A549 (cell line): ENCODE results near the gene IMPG1. TPM values are rescaled to one million over a fixed set of nuclear protein-coding genes. Genes with fewer than 3 reads are reported as not detected.

ENCODE experiments used
- ATAC-seq, 2 experiments: fragments of 200-7000 bp in 1 of 2; fragments of >200 bp in 1 of 2; cut with Nextera tagmentation in 1 of 2; cut with Tn5 transposase in 1 of 2; 3 replicates each; pipeline versions ENCODE4 v1.8.0 to v1.9.1; 2018 to 2020; ENCODE audit warnings: mild to moderate bottlenecking in 1 of 2, moderate library complexity in 1 of 2
- CTCF ChIA-PET: fragments of 300-600 bp; sonication (Branson Sonifier 250); formaldehyde crosslinking; extraction: SDS; loops from one replicate; lab custom pipeline; 2021; ENCODE audit warnings: antibody characterized with exemption, inconsistent platforms; lab: Yijun Ruan, JAX
- POLR2A ChIA-PET: fragments of 350-600 bp; formaldehyde crosslinking; extraction: SDS; loops from one replicate; lab custom pipeline; 2021; ENCODE audit warnings: antibody characterized with exemption, inconsistent platforms; lab: Yijun Ruan, JAX
- DNase-seq, 2 experiments: peaks; one replicate each; pipeline versions ENCODE4 v3.0.0 to v3.0.0-alpha.2; 2011 to 2016; ENCODE audit warnings: low read depth in 1 of 2, low spot score in 1 of 2
- FAIRE-seq: peaks from 2 replicates; lab custom pipeline; 2011; peaks lifted over from hg19 to GRCh38; lab: Jason Lieb, UNC
- H3K27ac ChIP-seq, 2 experiments: fragments of >200 bp; sonication (Bioruptor Twin); formaldehyde crosslinking; 3 replicates each; pipeline ENCODE4 v1.5.1; 2016 to 2017
- H3K4me1 ChIP-seq: fragments of >200 bp; sonication (Bioruptor Twin); formaldehyde crosslinking; 3 replicates; pipeline ENCODE4 v1.6.1; 2016
- H3K4me2 ChIP-seq: fragments of >200 bp; sonication (Bioruptor Twin); formaldehyde crosslinking; 3 replicates; pipeline ENCODE4 v1.6.1; 2016
- H3K4me3 ChIP-seq: fragments of >200 bp; sonication (Bioruptor Twin); formaldehyde crosslinking; 3 replicates; pipeline ENCODE4 v1.5.1; 2016
- H3K9me3 ChIP-seq: fragments of >200 bp; sonication (Bioruptor Twin); formaldehyde crosslinking; 3 replicates; pipeline ENCODE4 v1.6.1; 2016
- BHLHE40 ChIP-seq: IDR thresholded peaks from 2 replicates; pipeline ENCODE4 v1.6.1; 2012; ENCODE audit warnings: low read depth, low read length, inconsistent platforms
- CBX2 ChIP-seq: fragments of 200-600 bp; sonication (generic); IDR thresholded peaks from 2 replicates; pipeline ENCODE4 v1.6.1; 2016; ENCODE audit warnings: low read depth, mild to moderate bottlenecking, borderline replicate concordance
- CBX8 ChIP-seq: fragments of 200-600 bp; sonication (generic); IDR thresholded peaks from 2 replicates; pipeline ENCODE4 v1.6.1; 2016
- CTCF ChIP-seq: fragments of >200 bp; sonication (Bioruptor Twin); formaldehyde crosslinking; IDR thresholded peaks from 3 replicates; pipeline ENCODE4 v1.5.1; 2016
- EHF ChIP-seq: fragments of 250-450 bp; sonication (Bioruptor Pico); IDR thresholded peaks from 2 replicates; pipeline ENCODE4 v1.5.0; 2020; ENCODE audit warnings: mild to moderate bottlenecking
- EHMT2 ChIP-seq: fragments of 200-600 bp; sonication (generic); IDR thresholded peaks from 2 replicates; pipeline ENCODE4 v1.6.1; 2016; ENCODE audit warnings: antibody characterized with exemption, low read depth, mild to moderate bottlenecking, moderate library complexity
- EP300 ChIP-seq, 2 experiments: fragments of >200 bp; sonication (Bioruptor Twin); formaldehyde crosslinking; IDR thresholded peaks; 2 replicates in 1 of 2; 3 replicates in 1 of 2; pipeline ENCODE4 v1.6.1; 2016 to 2017
- ESRRA ChIP-seq: fragments of 150-350 bp; IDR thresholded peaks from 2 replicates; pipeline ENCODE4 v1.6.1; 2014; ENCODE audit warnings: mild to moderate bottlenecking, low read length, borderline replicate concordance
- GATA3 ChIP-seq: IDR thresholded peaks from 2 replicates; pipeline ENCODE4 v1.6.1; 2012; ENCODE audit warnings: borderline replicate concordance
- HEYL ChIP-seq: fragments of 250-450 bp; sonication (Bioruptor Pico); IDR thresholded peaks from 2 replicates; pipeline ENCODE4 v1.8.0; 2021; ENCODE audit warnings: mild to moderate bottlenecking, moderate library complexity
- HOXA7 ChIP-seq: fragments of 250-450 bp; sonication (Bioruptor Pico); IDR thresholded peaks from 2 replicates; pipeline ENCODE4 v1.5.0; 2020; ENCODE audit warnings: mild to moderate bottlenecking, moderate library complexity
- HOXB5 ChIP-seq: fragments of 250-450 bp; sonication (Bioruptor Pico); IDR thresholded peaks from 2 replicates; pipeline ENCODE4 v1.5.0; 2020; ENCODE audit warnings: mild to moderate bottlenecking, moderate library complexity
- JUN ChIP-seq, 2 experiments: fragments of >200 bp; sonication (Bioruptor Twin); formaldehyde crosslinking; IDR thresholded peaks; 2 replicates in 1 of 2; 3 replicates in 1 of 2; pipeline ENCODE4 v1.6.1; 2016 to 2017
- MAFK ChIP-seq: fragments of 450-650 bp; IDR thresholded peaks from 2 replicates; pipeline ENCODE4 v1.6.1; 2014; ENCODE audit not compliant: partially characterized antibody
- MYC ChIP-seq: IDR thresholded peaks from 2 replicates; pipeline ENCODE4 v1.6.1; 2012; ENCODE audit warnings: mild to moderate bottlenecking, inconsistent platforms, low read length, improper control_type of control experiment, borderline replicate concordance
- NFE2L2 ChIP-seq: fragments of 150-350 bp; conservative IDR thresholded peaks from 2 replicates; pipeline ENCODE4 v1.6.1; 2014; ENCODE audit warnings: low read length
- NPAS2 ChIP-seq: fragments of 250-450 bp; sonication (Bioruptor Pico); IDR thresholded peaks from 2 replicates; pipeline ENCODE4 v1.8.0; 2022; ENCODE audit warnings: mild to moderate bottlenecking, moderate library complexity, borderline replicate concordance
- RARB ChIP-seq: fragments of 250-450 bp; sonication (Bioruptor Pico); IDR thresholded peaks from 2 replicates; pipeline ENCODE4 v1.8.0; 2021; ENCODE audit warnings: mild to moderate bottlenecking, moderate library complexity
- RNF2 ChIP-seq: fragments of 200-600 bp; sonication (generic); IDR thresholded peaks from 2 replicates; pipeline ENCODE4 v1.6.1; 2016; ENCODE audit warnings: low read depth, mild to moderate bottlenecking, antibody characterized with exemption, moderate library complexity, borderline replicate concordance
- SMC3 ChIP-seq: fragments of >200 bp; sonication (Bioruptor Twin); formaldehyde crosslinking; IDR thresholded peaks from 3 replicates; pipeline ENCODE4 v1.6.1; 2018; ENCODE audit warnings: inconsistent platforms
- SREBF2 ChIP-seq: fragments of 450-650 bp; IDR thresholded peaks from 2 replicates; pipeline ENCODE4 v1.6.1; 2014; ENCODE audit warnings: mild to moderate bottlenecking, moderate library complexity
- TP53 ChIP-seq: fragments of 250-450 bp; sonication (Bioruptor Pico); IDR thresholded peaks from 2 replicates; pipeline ENCODE4 v1.5.0; 2021; ENCODE audit warnings: mild to moderate bottlenecking, moderate library complexity
- ZC3H11A ChIP-seq: fragments of 450-650 bp; IDR thresholded peaks from 2 replicates; pipeline ENCODE4 v1.6.1; 2014; ENCODE audit warnings: antibody characterized with exemption, mild to moderate bottlenecking
- ZFP36 ChIP-seq: fragments of 450-650 bp; IDR thresholded peaks from 2 replicates; pipeline ENCODE4 v1.6.1; 2014; ENCODE audit warnings: borderline replicate concordance; ENCODE audit not compliant: partially characterized antibody
- ZNF302 ChIP-seq: fragments of 250-450 bp; sonication (Bioruptor Pico); IDR thresholded peaks from 2 replicates; pipeline ENCODE4 v1.9.0; 2021; ENCODE audit warnings: inconsistent platforms, mild to moderate bottlenecking, moderate library complexity
- WGBS: methylation state at CpG from one replicate; pipeline ENCODE4 v1.1.6; 2017; ENCODE audit errors: missing lambda C conversion rate; 5-methylcytosine and 5-hydroxymethylcytosine counted together
- polyA plus RNA-seq, 4 experiments: library from polyadenylated mRNA; depleted of rRNA in 3 of 4; stranded (reverse); fragments of >200 nt; fragmentation: RNase III in 1 of 4; extraction: RNeasy Plus Mini Kit Qiagen cat#74134 plus additional on column Dnase treatment in 1 of 4; gene quantifications; 2 replicates in 3 of 4; 3 replicates in 1 of 4; pipeline ENCODE4 v1.2.3, GENCODE V29; 2011 to 2017
- TF ChIP-seq, protein P1 (sequence below): fragments of 250-450 bp; sonication (Bioruptor Pico); IDR thresholded peaks from 2 replicates; pipeline ENCODE4 v1.5.0; 2020; ENCODE audit warnings: low read depth, mild to moderate bottlenecking, moderate library complexity
- TF ChIP-seq, protein P2 (sequence below): fragments of >200 bp; sonication (Bioruptor Twin); formaldehyde crosslinking; IDR thresholded peaks from 3 replicates; pipeline ENCODE4 v1.6.1; 2016

Gene IMPG1
- polyA plus RNA-seq, 2 of the 4 experiments (the other 2 are of a cell fraction), result not detected

DNA sequence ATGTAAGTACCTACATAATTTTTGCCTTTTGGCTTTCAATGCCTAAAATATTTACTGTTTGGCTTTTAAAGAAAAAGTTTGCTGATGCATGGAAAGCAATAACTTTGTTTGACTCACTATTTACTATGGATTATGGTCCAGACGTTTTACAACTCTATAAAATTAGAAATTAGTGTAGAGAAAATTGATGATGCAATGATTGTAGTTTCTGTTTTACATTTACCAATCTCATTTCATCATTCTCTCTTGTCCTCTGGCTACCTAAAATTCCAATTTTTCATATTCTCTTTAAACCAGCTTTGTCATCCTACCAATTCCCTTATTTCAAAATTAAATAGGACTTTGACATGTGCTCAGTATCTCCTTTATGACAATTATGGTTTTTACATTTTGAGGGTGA lies 131.0 kb downstream of the IMPG1 start:
- DNase-seq (no peak), ATAC-seq (no peak), FAIRE-seq (no peak)
- Histone ChIP-seq H3K4me1 (no peaks in the 10 kb centered on the region), H3K4me3 (no peak overlapping the region), H3K9me3 (no peaks in the 10 kb centered on the region), H3K27ac (no peak overlapping the region), H3K4me2 (no peak overlapping the region)
- CTCF ChIA-PET, result no interaction called here
- POLR2A ChIA-PET, result no interaction called here
- WGBS, result 0% methylated on average over 1 of the region's 1 CpG
- no peak for TF ChIP-seq ESRRA
- TF ChIP-seq JUN (IDR thresholded peaks at IDR 0.05), result no peak
- TF ChIP-seq EHF, result no peak
- TF ChIP-seq MAFK, result no peak
- TF ChIP-seq, protein P1, sequence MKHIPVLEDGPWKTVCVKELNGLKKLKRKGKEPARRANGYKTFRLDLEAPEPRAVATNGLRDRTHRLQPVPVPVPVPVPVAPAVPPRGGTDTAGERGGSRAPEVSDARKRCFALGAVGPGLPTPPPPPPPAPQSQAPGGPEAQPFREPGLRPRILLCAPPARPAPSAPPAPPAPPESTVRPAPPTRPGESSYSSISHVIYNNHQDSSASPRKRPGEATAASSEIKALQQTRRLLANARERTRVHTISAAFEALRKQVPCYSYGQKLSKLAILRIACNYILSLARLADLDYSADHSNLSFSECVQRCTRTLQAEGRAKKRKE (CRISPR knock-in tag), result no peak
- no peak for TF ChIP-seq HEYL
- no peak for TF ChIP-seq RNF2
- TF ChIP-seq CBX8, result no peak
- TF ChIP-seq, protein P2, sequence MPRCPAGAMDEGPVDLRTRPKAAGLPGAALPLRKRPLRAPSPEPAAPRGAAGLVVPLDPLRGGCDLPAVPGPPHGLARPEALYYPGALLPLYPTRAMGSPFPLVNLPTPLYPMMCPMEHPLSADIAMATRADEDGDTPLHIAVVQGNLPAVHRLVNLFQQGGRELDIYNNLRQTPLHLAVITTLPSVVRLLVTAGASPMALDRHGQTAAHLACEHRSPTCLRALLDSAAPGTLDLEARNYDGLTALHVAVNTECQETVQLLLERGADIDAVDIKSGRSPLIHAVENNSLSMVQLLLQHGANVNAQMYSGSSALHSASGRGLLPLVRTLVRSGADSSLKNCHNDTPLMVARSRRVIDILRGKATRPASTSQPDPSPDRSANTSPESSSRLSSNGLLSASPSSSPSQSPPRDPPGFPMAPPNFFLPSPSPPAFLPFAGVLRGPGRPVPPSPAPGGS, result no peak
- TF ChIP-seq CTCF, result no peak
- TF ChIP-seq TP53 (CRISPR knock-in tag), result no peak
- TF ChIP-seq GATA3, result no peak
- TF ChIP-seq, all 56 proteins: peak for 0

DNA sequence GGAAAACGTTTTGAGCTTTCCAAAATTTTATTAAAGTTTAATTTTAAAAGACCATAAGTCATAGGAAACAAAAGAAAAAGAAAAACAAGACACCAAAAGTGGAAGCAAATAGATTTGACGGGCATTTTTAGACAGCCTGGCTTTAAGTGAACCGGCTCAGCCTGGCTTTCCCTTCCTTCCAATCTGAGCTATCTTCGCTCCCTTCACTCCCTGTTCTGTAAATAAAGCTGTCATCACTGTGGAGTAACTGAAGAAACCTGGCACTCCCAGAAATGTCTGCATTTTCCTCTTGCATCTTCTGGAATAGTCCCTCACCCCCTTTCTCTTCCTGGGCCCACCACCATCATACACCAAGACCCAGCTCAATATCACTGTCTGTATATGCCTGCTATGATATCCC lies 131.9 kb downstream of the IMPG1 start:
- 30% methylated on average over 4 of the region's 4 CpGs for WGBS
- TF ChIP-seq ZNF302 (CRISPR knock-in tag) (no peak), MYC (no peak), EP300 (IDR thresholded peaks at IDR 0.05) (no peak), EHMT2 (no peak), CBX2 (no peak), SREBF2 (no peak), RARB (CRISPR knock-in tag) (no peak), SMC3 (no peak), HOXA7 (no peak), BHLHE40 (no peak), ZFP36 (no peak), JUN (IDR thresholded peaks at IDR 0.05) (no peak), HOXB5 (CRISPR knock-in tag) (no peak), ZC3H11A (no peak), NFE2L2 (no peak), TP53 (CRISPR knock-in tag) (no peak), NPAS2 (no peak), ESRRA (no peak), EHF (no peak)
- Histone ChIP-seq H3K27ac (no peak overlapping the region), H3K4me2 (no peak overlapping the region), H3K4me1 (no peaks in the 10 kb centered on the region), H3K4me3 (no peak overlapping the region), H3K9me3 (no peaks in the 10 kb centered on the region)
- ChIA-PET POLR2A (no interaction called here), CTCF (no interaction called here)
- no peak for ATAC-seq
- no peak for FAIRE-seq
- DNase-seq, result no peak
